ENCODE measurements around the gene MEG3. TPM values are rescaled to one million over a fixed set of nuclear protein-coding genes. Genes with fewer than 3 reads are reported as not detected.
A peak's percentile ranks its signal among the peaks of the same experiment; 100 is the strongest.

Gene MEG3
- total and polyA plus RNA-seq, 2 donors from 2014 or later, result 24.0 to 29.6 TPM

DNA sequence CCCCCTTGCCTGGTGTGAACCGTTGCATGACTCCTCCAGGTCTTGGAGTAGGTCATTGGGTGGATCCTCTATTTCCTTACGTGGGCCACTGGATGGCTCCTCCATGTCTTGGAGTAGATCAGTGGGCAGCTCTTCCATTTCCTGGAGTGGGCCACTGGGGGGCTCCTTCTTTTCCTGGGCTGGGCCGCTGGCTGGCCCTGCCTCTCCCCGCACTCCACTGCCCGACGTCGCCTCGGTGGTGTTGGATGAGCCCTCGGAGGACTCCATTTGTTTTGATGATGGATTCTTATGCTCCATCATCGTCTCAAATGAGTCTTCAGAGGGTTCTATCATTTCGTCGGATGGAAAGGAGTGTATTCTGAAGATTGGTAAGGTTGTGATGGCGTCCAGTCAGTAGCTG, 58.5 kb downstream of the MEG3 start:
- intact Hi-C loops (cut with DNase I), result no loop called here
- peak in 1 of 5 donors; percentile 37 for DNase-seq
- FAIRE-seq, result no peak
- TF ChIP-seq CTCF (IDR thresholded peaks at IDR 0.05; ENCODE audit: borderline replicate concordance, extremely low read depth, insufficient read depth), result no peak
- Histone ChIP-seq H3K27ac (ENCODE audit: low read depth in 2 of 2, low read length in 2 of 2) (no peak overlapping the region), H3K9ac (ENCODE audit: low read length in 3 of 3) (no peak overlapping the region), H3K36me3 (ENCODE audit: control insufficient read depth in 2 of 3, insufficient read depth in 3 of 3, low read length in 3 of 3) (no peaks in the 10 kb centered on the region), H3K9me3 (ENCODE audit: control insufficient read depth in 2 of 3, insufficient read depth in 1 of 3, low read length in 3 of 3) (peaks cover 0 to 3% (median 0%) of the 10 kb centered on the region in 3 donors), H3K27me3 (ENCODE audit: control insufficient read depth, insufficient read depth, low read length) (no peaks in the 10 kb centered on the region), H3K4me3 (ENCODE audit: low read length in 3 of 3) (no peak overlapping the region), H3K4me1 (ENCODE audit: control insufficient read depth in 2 of 3, insufficient read depth in 2 of 3, low read depth in 1 of 3, low read length in 3 of 3) (no peaks in the 10 kb centered on the region)

GRCh38 chr14:100885196-100885595, 59.3 kb downstream of the MEG3 start:
- no peaks in the 10 kb centered on the region for H3K36me3 ChIP-seq (ENCODE audit: control insufficient read depth in 2 of 3, insufficient read depth in 3 of 3, low read length in 3 of 3)
- H3K27ac ChIP-seq (ENCODE audit: low read depth in 2 of 2, low read length in 2 of 2), result no peak overlapping the region
- DNase-seq (no peak), FAIRE-seq (no peak)
- TF ChIP-seq CTCF (IDR thresholded peaks at IDR 0.05; ENCODE audit: borderline replicate concordance, extremely low read depth, insufficient read depth), result no peak
- H3K9me3 ChIP-seq (ENCODE audit: control insufficient read depth in 2 of 3, insufficient read depth in 1 of 3, low read length in 3 of 3), result peaks cover 0 to 3% (median 0%) of the 10 kb centered on the region in 3 donors
- H3K4me1 ChIP-seq (ENCODE audit: control insufficient read depth in 2 of 3, insufficient read depth in 2 of 3, low read depth in 1 of 3, low read length in 3 of 3), result no peaks in the 10 kb centered on the region
- no peaks in the 10 kb centered on the region for H3K27me3 ChIP-seq (ENCODE audit: control insufficient read depth, insufficient read depth, low read length)
- intact Hi-C loops (cut with DNase I), result no loop called here
- H3K9ac ChIP-seq (ENCODE audit: low read length in 3 of 3), result no peak overlapping the region
- no peak overlapping the region for H3K4me3 ChIP-seq (ENCODE audit: low read length in 3 of 3)

DNA sequence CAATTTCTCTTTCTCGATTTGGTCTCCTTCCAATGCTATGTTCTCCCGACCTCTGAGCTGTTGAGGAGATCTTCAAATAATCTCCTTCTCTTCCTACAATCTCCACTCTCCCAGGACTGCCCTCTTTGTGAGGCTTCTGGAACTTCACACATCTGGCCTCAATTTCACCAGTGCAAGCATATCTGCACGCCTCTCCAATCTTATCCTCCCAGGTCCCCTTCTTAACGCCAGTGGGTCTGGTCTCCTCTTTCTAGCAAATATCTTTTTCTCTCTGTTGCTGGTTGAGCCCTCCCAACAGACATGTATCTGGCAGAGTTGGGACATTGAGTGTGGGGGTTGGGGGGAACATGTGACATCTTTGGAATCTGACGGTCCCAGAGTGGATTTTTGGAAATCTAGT, 59.7 kb downstream of the MEG3 start:
- TF ChIP-seq CTCF (IDR thresholded peaks at IDR 0.05; ENCODE audit: borderline replicate concordance, extremely low read depth, insufficient read depth), result no peak
- Histone ChIP-seq H3K9ac (ENCODE audit: low read length in 3 of 3) (no peak overlapping the region), H3K36me3 (ENCODE audit: control insufficient read depth in 2 of 3, insufficient read depth in 3 of 3, low read length in 3 of 3) (no peaks in the 10 kb centered on the region)

DNA sequence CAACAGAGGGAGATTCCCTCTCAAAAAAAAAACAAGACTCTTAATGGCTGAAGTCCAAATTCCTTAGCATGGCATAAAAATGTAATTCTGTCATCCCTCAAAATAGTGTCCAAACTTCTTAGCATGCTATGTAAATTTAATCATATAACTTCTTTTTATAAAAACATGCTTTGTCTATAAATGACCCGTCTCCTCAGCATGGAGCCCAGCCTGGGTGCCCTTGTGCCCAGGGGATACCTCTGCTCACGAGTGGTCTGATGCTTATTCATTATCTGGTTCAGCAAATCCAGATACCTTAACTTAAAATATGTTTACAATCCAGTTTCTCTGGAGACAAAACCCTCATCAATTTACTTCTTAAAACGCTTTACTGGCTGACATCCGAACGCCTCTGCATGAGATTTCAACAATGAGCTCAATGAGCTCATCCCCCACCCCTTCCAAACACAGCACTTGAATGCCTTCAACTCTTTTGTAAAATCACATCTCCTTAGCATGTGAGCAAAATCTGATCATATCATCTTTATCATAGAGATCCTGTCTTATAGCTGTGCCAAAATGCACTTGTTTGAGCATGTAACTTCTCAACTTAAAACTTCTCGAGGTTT, 61.9 kb downstream of the MEG3 start:
- FAIRE-seq, result no peak
- Histone ChIP-seq H3K9me3 (ENCODE audit: control insufficient read depth in 2 of 3, insufficient read depth in 1 of 3, low read length in 3 of 3) (no peaks in the 10 kb centered on the region), H3K4me3 (ENCODE audit: low read length in 3 of 3) (no peak overlapping the region), H3K4me1 (ENCODE audit: control insufficient read depth in 2 of 3, insufficient read depth in 2 of 3, low read depth in 1 of 3, low read length in 3 of 3) (no peaks in the 10 kb centered on the region), H3K9ac (ENCODE audit: low read length in 3 of 3) (no peak overlapping the region), H3K27ac (ENCODE audit: low read depth in 2 of 2, low read length in 2 of 2) (no peak overlapping the region), H3K27me3 (ENCODE audit: control insufficient read depth, insufficient read depth, low read length) (no peaks in the 10 kb centered on the region), H3K36me3 (ENCODE audit: control insufficient read depth in 2 of 3, insufficient read depth in 3 of 3, low read length in 3 of 3) (no peaks in the 10 kb centered on the region)
- DNase-seq, result peak in 2 of 5 donors; percentile 0 to 1
- intact Hi-C loops (cut with DNase I), result no loop called here
- no peak for TF ChIP-seq CTCF (IDR thresholded peaks at IDR 0.05; ENCODE audit: borderline replicate concordance, extremely low read depth, insufficient read depth)

More for the DNA sequence above, 59.7 kb downstream of the MEG3 start:
- DNase-seq (no peak), FAIRE-seq (no peak)
- Histone ChIP-seq H3K27ac (ENCODE audit: low read depth in 2 of 2, low read length in 2 of 2) (no peak overlapping the region), H3K27me3 (ENCODE audit: control insufficient read depth, insufficient read depth, low read length) (no peaks in the 10 kb centered on the region), H3K4me3 (ENCODE audit: low read length in 3 of 3) (no peak overlapping the region), H3K4me1 (ENCODE audit: control insufficient read depth in 2 of 3, insufficient read depth in 2 of 3, low read depth in 1 of 3, low read length in 3 of 3) (no peaks in the 10 kb centered on the region), H3K9me3 (ENCODE audit: control insufficient read depth in 2 of 3, insufficient read depth in 1 of 3, low read length in 3 of 3) (peaks cover 0 to 3% (median 0%) of the 10 kb centered on the region in 3 donors)
- intact Hi-C loops (cut with DNase I), result no loop called here

All from kidney (tissue), 14 donors.